GM23338 (cell line): Measurements from ENCODE around the gene HHIPL1. TPM values are rescaled to one million over a fixed set of nuclear protein-coding genes. Genes with fewer than 3 reads are reported as not detected.

Experiments used
- ATAC-seq: fragments of 200-7000 bp; cut with Tn5 transposase; 3 replicates; pipeline ENCODE4 v1.9.1; 2020
- DNase-seq: peaks from one replicate; pipeline ENCODE4 v3.0.0-alpha.2; 2015; ENCODE audit warnings: low spot score
- H2AFZ ChIP-seq: fragments of 200-600 bp; sonication (generic); 2 replicates; pipeline ENCODE4 v1.8.0; 2016; ENCODE audit warnings: antibody characterized with exemption, mild to moderate bottlenecking, moderate library complexity
- H3F3A ChIP-seq: fragments of 200-600 bp; sonication (generic); replicated peaks from 2 replicates; pipeline ENCODE4 v1.8.0; 2017; ENCODE audit warnings: antibody characterized with exemption, mixed run types, low read depth
- H3K27ac ChIP-seq: fragments of 200-600 bp; sonication (generic); 2 replicates; pipeline ENCODE4 v1.6.1; 2016; ENCODE audit warnings: low read depth
- H3K27me3 ChIP-seq: fragments of 200-600 bp; sonication (generic); 2 replicates; pipeline ENCODE4 v1.8.0; 2016; ENCODE audit warnings: mild to moderate bottlenecking, mixed run types, moderate library complexity; ENCODE audit not compliant: insufficient read depth
- H3K36me3 ChIP-seq: fragments of 200-600 bp; sonication (generic); 2 replicates; pipeline ENCODE4 v1.8.0; 2016; ENCODE audit warnings: mild to moderate bottlenecking; ENCODE audit not compliant: insufficient read depth
- H3K4me1 ChIP-seq: fragments of 200-600 bp; sonication (generic); 2 replicates; pipeline ENCODE4 v1.8.0; 2016; ENCODE audit warnings: mild to moderate bottlenecking, moderate library complexity; ENCODE audit not compliant: insufficient read depth
- H3K4me2 ChIP-seq: fragments of 200-600 bp; sonication (generic); 2 replicates; pipeline ENCODE4 v1.7.1; 2017; ENCODE audit warnings: mixed run types
- H3K4me3 ChIP-seq: fragments of 200-600 bp; sonication (generic); 2 replicates; pipeline ENCODE4 v1.6.1; 2016; ENCODE audit warnings: mixed run types
- H3K79me2 ChIP-seq: fragments of 200-600 bp; sonication (generic); replicated peaks from 2 replicates; pipeline ENCODE4 v1.8.0; 2017; ENCODE audit warnings: mild to moderate bottlenecking; ENCODE audit not compliant: insufficient read depth
- H3K9me2 ChIP-seq: fragments of 200-600 bp; sonication (generic); 2 replicates; pipeline ENCODE4 v1.8.0; 2017; ENCODE audit not compliant: insufficient read depth
- H4K20me1 ChIP-seq: fragments of 200-600 bp; sonication (generic); replicated peaks from 2 replicates; pipeline ENCODE4 v1.8.0; 2017; ENCODE audit warnings: mild to moderate bottlenecking; ENCODE audit not compliant: insufficient read depth
- H3K27ac Mint-ChIP-seq: 2 replicates; pipeline ENCODE4 v1.8.0; 2020; ENCODE audit warnings: inconsistent platforms, mild to moderate bottlenecking, moderate library complexity, mixed read lengths
- H3K27me3 Mint-ChIP-seq: 3 replicates; pipeline ENCODE4 v1.8.0; 2022; ENCODE audit warnings: low read depth, mild to moderate bottlenecking, moderate library complexity, mixed read lengths, inconsistent platforms; ENCODE audit not compliant: insufficient read depth, poor library complexity
- H3K36me3 Mint-ChIP-seq: 3 replicates; pipeline ENCODE4 v1.8.0; 2021; ENCODE audit warnings: low read depth, mild to moderate bottlenecking, inconsistent platforms, moderate library complexity, mixed read lengths
- H3K4me1 Mint-ChIP-seq: 3 replicates; pipeline ENCODE4 v1.8.0; 2020; ENCODE audit warnings: mild to moderate bottlenecking, inconsistent platforms, mixed read lengths
- H3K4me3 Mint-ChIP-seq: 3 replicates; pipeline ENCODE4 v1.8.0; 2021; ENCODE audit warnings: moderate library complexity, mild to moderate bottlenecking, inconsistent platforms, mixed read lengths
- H3K9me3 Mint-ChIP-seq: 3 replicates; pipeline ENCODE4 v1.8.0; 2020; ENCODE audit warnings: moderate library complexity, mild to moderate bottlenecking, inconsistent platforms, mixed read lengths
- CREB1 ChIP-seq: fragments of 250-450 bp; sonication (Bioruptor Pico); IDR thresholded peaks from 2 replicates; pipeline ENCODE4 v1.5.0; 2020; ENCODE audit warnings: low read depth, mild to moderate bottlenecking, moderate library complexity
- EZH2 ChIP-seq: fragments of 200-600 bp; sonication (generic); IDR thresholded peaks from one replicate; pipeline ENCODE4 v1.8.0; 2017; ENCODE audit warnings: antibody characterized with exemption, mild to moderate bottlenecking, low read depth; ENCODE audit not compliant: unreplicated experiment
- EZH2phosphoT487 ChIP-seq: fragments of 200-600 bp; sonication (generic); IDR thresholded peaks from one replicate; pipeline ENCODE4 v1.8.1; 2018; ENCODE audit warnings: antibody characterized with exemption; ENCODE audit not compliant: unreplicated experiment
- JUNB ChIP-seq: IDR thresholded peaks from one replicate; pipeline ENCODE4 v1.6.1; 2016; ENCODE audit warnings: antibody characterized with exemption; ENCODE audit not compliant: unreplicated experiment
- NANOG ChIP-seq: IDR thresholded peaks from 2 replicates; pipeline ENCODE4 v1.6.1; 2016; ENCODE audit warnings: antibody characterized with exemption, borderline replicate concordance
- POLR2AphosphoS5 ChIP-seq: IDR thresholded peaks from 2 replicates; pipeline ENCODE4 v1.6.1; 2016; ENCODE audit warnings: antibody characterized with exemption, low read depth
- STAT1 ChIP-seq: IDR thresholded peaks from one replicate; pipeline ENCODE4 v1.6.1; 2016; ENCODE audit warnings: antibody characterized with exemption; ENCODE audit not compliant: unreplicated experiment
- ZNF114 ChIP-seq: fragments of 250-450 bp; sonication (Bioruptor Pico); IDR thresholded peaks from 2 replicates; pipeline ENCODE4 v1.5.0; 2020; ENCODE audit warnings: mild to moderate bottlenecking, moderate library complexity
- ZNF331 ChIP-seq: fragments of 250-450 bp; sonication (Bioruptor Pico); IDR thresholded peaks from 2 replicates; pipeline ENCODE4 v1.5.0; 2020; ENCODE audit warnings: low read depth, mild to moderate bottlenecking, moderate library complexity
- polyA plus RNA-seq: library from polyadenylated mRNA; unstranded; fragments of >200 nt; fragmentation: Nextera tagmentation; extraction: Ambion mirVana; gene quantifications from 2 replicates; pipeline ENCODE4 v1.2.1, GENCODE V29; 2016
- total RNA-seq: library from RNA; depleted of rRNA; stranded (reverse); fragments of >200 nt; shearing (Covaris generic); gene quantifications from 2 replicates; pipeline ENCODE4 v1.2.3, GENCODE V29; 2014
- TF ChIP-seq, protein P1 (sequence below), 2 experiments: fragments of 200-600 bp in 1 of 2; sonication (generic) in 1 of 2; conservative IDR thresholded peaks; 2 replicates each; pipeline versions ENCODE4 v1.5.1 to v1.6.1; 2016 to 2017; ENCODE audit warnings: antibody characterized with exemption in 2 of 2, low read depth in 2 of 2, mild to moderate bottlenecking in 2 of 2, moderate library complexity in 1 of 2
- TF ChIP-seq, protein P2 (sequence below): fragments of 250-450 bp; sonication (Bioruptor Pico); IDR thresholded peaks from 2 replicates; pipeline ENCODE4 v1.5.0; 2020; ENCODE audit warnings: mild to moderate bottlenecking, moderate library complexity
- TF ChIP-seq, protein P3 (sequence below): IDR thresholded peaks from 2 replicates; pipeline ENCODE4 v1.6.1; 2016; ENCODE audit warnings: antibody characterized with exemption
- TF ChIP-seq, protein P4 (sequence below): IDR thresholded peaks from one replicate; pipeline ENCODE4 v1.6.1; 2018; ENCODE audit warnings: antibody characterized with exemption; ENCODE audit not compliant: unreplicated experiment

HHIPL1 gene
- total and polyA plus RNA-seq, 2 experiments from 2014 or later, result 1.9 to 2.0 TPM

DNA sequence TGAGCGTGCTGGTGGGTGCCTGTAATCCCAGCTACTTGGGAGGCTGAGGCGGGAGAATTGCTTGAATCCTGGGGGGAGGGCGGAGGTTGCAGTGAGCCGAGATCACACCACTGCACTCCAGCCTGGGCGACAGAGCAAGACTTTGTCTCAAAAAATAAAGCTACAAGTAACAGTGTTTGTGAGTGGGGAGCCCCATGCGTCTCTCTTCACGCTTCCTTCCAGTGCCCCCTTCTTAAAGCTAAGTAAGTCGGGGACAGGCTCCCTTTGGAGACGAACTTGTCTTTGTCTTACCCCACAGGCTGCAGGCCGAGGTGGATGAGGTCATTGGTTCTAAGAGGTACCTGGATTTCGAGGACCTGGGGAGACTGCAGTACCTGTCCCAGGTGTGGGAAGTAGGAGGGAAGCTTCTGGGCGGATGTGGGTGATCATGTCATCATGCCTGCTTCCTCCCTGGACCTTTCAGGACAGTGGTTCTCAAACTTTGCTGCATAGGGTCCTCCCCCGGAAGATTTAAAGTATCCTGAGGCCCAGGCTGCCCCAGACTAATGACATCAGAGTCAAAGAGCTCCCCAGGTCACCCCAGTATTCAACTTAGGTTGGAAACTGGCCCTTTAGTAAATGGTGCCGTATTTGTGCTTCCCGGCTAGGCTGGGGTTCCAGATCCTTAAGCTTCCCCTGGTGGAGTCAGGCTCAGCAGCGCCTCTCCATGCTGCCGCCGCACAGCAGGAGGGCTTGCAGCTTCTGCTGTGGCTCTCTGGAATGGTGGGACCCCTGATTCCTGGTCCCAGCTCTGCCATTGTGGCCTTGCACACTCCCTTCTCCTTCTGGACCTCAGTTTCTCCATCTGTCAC, 76.2 kb downstream of the HHIPL1 start:
- H3K27ac ChIP-seq, result no peak overlapping the region
- H3F3A ChIP-seq, result no peaks in the 10 kb centered on the region
- Mint-ChIP-seq H3K4me3 (no peak overlapping the region), H3K36me3 (no peaks in the 10 kb centered on the region), H3K27ac (no peak overlapping the region), H3K4me1 (peaks cover 7% of the 10 kb centered on the region; the same call in 2 of the 3 replicates), H3K9me3 (no peaks in the 10 kb centered on the region), H3K27me3 (peaks cover 11% of the 10 kb centered on the region)
- no peak for DNase-seq
- no peaks in the 10 kb centered on the region for H3K4me1 ChIP-seq
- no peaks in the 10 kb centered on the region for H3K36me3 ChIP-seq
- no peaks in the 10 kb centered on the region for H3K9me2 ChIP-seq
- H2AFZ ChIP-seq, result peak overlapping the region; percentile 38; the same call in 1 of the 2 replicates
- no peaks in the 10 kb centered on the region for H3K79me2 ChIP-seq
- no peak overlapping the region for H3K4me3 ChIP-seq
- no peak for ATAC-seq
- no peak overlapping the region for H3K4me2 ChIP-seq
- no peaks in the 10 kb centered on the region for H3K27me3 ChIP-seq
- TF ChIP-seq EZH2phosphoT487 (no peak), JUNB (no peak), EZH2 (no peak), POLR2AphosphoS5 (no peak), CREB1 (CRISPR knock-in tag) (no peak), ZNF114 (no peak), STAT1 (no peak), NANOG (no peak), ZNF331 (no peak)
- TF ChIP-seq, protein P1, sequence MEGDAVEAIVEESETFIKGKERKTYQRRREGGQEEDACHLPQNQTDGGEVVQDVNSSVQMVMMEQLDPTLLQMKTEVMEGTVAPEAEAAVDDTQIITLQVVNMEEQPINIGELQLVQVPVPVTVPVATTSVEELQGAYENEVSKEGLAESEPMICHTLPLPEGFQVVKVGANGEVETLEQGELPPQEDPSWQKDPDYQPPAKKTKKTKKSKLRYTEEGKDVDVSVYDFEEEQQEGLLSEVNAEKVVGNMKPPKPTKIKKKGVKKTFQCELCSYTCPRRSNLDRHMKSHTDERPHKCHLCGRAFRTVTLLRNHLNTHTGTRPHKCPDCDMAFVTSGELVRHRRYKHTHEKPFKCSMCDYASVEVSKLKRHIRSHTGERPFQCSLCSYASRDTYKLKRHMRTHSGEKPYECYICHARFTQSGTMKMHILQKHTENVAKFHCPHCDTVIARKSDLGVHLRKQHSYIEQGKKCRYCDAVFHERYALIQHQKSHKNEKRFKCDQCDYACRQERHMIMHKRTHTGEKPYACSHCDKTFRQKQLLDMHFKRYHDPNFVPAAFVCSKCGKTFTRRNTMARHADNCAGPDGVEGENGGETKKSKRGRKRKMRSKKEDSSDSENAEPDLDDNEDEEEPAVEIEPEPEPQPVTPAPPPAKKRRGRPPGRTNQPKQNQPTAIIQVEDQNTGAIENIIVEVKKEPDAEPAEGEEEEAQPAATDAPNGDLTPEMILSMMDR (conservative IDR thresholded peaks at IDR 0.05; ENCODE audit: low read depth in 2 of 2), result no peak
- TF ChIP-seq, protein P2, sequence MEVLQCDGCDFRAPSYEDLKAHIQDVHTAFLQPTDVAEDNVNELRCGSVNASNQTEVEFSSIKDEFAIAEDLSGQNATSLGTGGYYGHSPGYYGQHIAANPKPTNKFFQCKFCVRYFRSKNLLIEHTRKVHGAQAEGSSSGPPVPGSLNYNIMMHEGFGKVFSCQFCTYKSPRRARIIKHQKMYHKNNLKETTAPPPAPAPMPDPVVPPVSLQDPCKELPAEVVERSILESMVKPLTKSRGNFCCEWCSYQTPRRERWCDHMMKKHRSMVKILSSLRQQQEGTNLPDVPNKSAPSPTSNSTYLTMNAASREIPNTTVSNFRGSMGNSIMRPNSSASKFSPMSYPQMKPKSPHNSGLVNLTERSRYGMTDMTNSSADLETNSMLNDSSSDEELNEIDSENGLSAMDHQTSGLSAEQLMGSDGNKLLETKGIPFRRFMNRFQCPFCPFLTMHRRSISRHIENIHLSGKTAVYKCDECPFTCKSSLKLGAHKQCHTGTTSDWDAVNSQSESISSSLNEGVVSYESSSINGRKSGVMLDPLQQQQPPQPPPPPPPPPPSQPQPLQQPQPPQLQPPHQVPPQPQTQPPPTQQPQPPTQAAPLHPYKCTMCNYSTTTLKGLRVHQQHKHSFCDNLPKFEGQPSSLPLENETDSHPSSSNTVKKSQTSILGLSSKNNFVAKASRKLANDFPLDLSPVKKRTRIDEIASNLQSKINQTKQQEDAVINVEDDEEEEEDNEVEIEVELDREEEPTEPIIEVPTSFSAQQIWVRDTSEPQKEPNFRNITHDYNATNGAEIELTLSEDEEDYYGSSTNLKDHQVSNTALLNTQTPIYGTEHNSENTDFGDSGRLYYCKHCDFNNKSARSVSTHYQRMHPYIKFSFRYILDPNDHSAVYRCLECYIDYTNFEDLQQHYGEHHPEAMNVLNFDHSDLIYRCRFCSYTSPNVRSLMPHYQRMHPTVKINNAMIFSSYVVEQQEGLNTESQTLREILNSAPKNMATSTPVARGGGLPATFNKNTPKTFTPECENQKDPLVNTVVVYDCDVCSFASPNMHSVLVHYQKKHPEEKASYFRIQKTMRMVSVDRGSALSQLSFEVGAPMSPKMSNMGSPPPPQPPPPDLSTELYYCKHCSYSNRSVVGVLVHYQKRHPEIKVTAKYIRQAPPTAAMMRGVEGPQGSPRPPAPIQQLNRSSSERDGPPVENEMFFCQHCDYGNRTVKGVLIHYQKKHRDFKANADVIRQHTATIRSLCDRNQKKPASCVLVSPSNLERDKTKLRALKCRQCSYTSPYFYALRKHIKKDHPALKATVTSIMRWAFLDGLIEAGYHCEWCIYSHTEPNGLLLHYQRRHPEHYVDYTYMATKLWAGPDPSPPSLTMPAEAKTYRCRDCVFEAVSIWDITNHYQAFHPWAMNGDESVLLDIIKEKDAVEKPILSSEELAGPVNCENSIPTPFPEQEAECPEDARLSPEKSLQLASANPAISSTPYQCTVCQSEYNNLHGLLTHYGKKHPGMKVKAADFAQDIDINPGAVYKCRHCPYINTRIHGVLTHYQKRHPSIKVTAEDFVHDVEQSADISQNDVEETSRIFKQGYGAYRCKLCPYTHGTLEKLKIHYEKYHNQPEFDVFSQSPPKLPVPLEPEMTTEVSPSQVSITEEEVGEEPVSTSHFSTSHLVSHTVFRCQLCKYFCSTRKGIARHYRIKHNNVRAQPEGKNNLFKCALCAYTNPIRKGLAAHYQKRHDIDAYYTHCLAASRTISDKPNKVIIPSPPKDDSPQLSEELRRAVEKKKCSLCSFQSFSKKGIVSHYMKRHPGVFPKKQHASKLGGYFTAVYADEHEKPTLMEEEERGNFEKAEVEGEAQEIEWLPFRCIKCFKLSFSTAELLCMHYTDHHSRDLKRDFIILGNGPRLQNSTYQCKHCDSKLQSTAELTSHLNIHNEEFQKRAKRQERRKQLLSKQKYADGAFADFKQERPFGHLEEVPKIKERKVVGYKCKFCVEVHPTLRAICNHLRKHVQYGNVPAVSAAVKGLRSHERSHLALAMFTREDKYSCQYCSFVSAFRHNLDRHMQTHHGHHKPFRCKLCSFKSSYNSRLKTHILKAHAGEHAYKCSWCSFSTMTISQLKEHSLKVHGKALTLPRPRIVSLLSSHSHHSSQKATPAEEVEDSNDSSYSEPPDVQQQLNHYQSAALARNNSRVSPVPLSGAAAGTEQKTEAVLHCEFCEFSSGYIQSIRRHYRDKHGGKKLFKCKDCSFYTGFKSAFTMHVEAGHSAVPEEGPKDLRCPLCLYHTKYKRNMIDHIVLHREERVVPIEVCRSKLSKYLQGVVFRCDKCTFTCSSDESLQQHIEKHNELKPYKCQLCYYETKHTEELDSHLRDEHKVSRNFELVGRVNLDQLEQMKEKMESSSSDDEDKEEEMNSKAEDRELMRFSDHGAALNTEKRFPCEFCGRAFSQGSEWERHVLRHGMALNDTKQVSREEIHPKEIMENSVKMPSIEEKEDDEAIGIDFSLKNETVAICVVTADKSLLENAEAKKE (CRISPR knock-in tag), result no peak
- TF ChIP-seq, protein P3, sequence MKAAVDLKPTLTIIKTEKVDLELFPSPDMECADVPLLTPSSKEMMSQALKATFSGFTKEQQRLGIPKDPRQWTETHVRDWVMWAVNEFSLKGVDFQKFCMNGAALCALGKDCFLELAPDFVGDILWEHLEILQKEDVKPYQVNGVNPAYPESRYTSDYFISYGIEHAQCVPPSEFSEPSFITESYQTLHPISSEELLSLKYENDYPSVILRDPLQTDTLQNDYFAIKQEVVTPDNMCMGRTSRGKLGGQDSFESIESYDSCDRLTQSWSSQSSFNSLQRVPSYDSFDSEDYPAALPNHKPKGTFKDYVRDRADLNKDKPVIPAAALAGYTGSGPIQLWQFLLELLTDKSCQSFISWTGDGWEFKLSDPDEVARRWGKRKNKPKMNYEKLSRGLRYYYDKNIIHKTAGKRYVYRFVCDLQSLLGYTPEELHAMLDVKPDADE, result no peak
- TF ChIP-seq, protein P4, sequence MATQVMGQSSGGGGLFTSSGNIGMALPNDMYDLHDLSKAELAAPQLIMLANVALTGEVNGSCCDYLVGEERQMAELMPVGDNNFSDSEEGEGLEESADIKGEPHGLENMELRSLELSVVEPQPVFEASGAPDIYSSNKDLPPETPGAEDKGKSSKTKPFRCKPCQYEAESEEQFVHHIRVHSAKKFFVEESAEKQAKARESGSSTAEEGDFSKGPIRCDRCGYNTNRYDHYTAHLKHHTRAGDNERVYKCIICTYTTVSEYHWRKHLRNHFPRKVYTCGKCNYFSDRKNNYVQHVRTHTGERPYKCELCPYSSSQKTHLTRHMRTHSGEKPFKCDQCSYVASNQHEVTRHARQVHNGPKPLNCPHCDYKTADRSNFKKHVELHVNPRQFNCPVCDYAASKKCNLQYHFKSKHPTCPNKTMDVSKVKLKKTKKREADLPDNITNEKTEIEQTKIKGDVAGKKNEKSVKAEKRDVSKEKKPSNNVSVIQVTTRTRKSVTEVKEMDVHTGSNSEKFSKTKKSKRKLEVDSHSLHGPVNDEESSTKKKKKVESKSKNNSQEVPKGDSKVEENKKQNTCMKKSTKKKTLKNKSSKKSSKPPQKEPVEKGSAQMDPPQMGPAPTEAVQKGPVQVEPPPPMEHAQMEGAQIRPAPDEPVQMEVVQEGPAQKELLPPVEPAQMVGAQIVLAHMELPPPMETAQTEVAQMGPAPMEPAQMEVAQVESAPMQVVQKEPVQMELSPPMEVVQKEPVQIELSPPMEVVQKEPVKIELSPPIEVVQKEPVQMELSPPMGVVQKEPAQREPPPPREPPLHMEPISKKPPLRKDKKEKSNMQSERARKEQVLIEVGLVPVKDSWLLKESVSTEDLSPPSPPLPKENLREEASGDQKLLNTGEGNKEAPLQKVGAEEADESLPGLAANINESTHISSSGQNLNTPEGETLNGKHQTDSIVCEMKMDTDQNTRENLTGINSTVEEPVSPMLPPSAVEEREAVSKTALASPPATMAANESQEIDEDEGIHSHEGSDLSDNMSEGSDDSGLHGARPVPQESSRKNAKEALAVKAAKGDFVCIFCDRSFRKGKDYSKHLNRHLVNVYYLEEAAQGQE, result no peak
- H4K20me1 ChIP-seq, result no peaks in the 10 kb centered on the region
